ENCODE measurements around the gene LITAF.
"Not testable (repeated sequence)": the region's sequence is repeated elsewhere in the genome, so short reads cannot be mapped to it uniquely, and the experiment has no call there.

LITAF gene

GRCh38 chr16:11620243-11621003, 33.7 kb upstream of the LITAF start:
- no peak for DNase-seq

GRCh38 chr16:11619327-11619851, 32.7 kb upstream of the LITAF start:
- no peak for DNase-seq

DNA sequence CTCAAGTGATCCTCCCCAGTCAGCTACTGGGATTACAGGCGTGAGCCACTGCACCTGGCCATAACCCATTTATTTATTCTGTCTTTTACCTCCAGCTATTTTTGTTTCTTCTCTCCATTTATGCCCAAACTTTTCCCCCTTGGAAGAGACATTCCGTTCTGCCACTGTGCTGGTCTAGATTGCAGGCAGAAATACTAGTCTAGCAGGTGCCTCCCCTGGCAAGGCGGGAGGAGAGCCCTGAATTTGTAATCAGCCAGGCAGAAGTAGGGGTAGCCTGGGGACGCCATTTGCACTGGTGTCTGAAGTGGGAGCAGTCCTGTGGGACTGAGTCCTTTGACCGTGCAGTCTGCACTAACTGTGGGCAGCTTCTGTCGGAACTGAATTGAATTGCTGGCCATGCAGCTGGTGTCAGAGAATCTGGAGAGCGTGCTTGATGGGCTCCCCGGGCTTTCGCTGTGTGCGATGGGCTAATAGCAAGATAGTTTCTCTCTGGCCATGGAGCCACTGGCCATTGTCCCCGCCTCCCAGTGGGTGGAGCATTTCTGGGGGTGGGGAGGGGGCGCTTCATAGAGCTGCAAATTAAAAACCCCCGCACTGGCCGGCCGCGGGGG, 31.5 kb upstream of the LITAF start:
- DNase-seq: no peak

- no peak for DNase-seq
These were observed 29.2 kb upstream of the LITAF start for GRCh38 chr16:11615748-11616447.

- DNase-seq: no peak
These were observed 28.0 kb upstream of the LITAF start for GRCh38 chr16:11614587-11615175.

GRCh38 chr16:11613381-11614303, 26.9 kb upstream of the LITAF start:
- no peak for DNase-seq

DNA sequence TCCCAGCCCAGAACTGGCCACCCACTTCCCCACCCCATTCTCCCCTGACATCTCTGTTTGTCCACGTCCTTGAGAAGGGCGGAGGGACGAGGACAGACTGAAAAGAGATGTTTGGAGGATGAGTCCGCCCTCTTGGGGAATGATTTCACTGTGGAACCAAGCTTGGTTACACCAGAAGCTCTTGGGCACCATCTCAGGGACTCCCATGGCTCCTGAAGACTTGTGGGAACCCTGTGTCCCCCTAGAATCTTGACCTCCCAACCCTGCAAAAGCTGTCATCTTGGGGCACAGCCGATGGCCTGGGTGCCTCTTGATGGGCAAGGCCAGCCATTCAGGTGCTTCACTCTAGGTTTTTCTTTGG, 25.9 kb upstream of the LITAF start:
- DNase-seq: no peak

- DNase-seq: no peak
These were observed 25.3 kb upstream of the LITAF start for GRCh38 chr16:11611871-11612664.

- no peak for DNase-seq
These were observed 23.9 kb upstream of the LITAF start for GRCh38 chr16:11610580-11610979.

DNA sequence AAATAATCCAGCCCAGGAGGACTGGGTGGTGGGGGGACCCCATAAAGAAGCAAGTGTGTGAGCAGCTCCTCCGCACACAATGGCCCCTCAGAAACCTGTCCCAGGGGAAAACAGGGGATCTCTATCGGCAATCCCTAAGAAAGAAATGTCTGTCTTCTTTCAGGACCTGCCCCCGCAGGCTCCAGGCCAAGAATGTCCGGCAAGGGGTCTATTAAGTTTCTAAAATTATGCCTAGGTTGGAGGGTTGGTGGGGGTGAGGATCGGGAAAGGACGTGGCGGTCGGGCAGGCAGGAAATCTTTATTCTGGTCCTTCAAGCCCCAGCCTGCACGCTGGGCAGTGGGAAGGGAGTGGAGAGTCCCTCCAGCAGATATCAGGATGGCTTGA, 23.4 kb upstream of the LITAF start:
- DNase-seq: no peak

DNA sequence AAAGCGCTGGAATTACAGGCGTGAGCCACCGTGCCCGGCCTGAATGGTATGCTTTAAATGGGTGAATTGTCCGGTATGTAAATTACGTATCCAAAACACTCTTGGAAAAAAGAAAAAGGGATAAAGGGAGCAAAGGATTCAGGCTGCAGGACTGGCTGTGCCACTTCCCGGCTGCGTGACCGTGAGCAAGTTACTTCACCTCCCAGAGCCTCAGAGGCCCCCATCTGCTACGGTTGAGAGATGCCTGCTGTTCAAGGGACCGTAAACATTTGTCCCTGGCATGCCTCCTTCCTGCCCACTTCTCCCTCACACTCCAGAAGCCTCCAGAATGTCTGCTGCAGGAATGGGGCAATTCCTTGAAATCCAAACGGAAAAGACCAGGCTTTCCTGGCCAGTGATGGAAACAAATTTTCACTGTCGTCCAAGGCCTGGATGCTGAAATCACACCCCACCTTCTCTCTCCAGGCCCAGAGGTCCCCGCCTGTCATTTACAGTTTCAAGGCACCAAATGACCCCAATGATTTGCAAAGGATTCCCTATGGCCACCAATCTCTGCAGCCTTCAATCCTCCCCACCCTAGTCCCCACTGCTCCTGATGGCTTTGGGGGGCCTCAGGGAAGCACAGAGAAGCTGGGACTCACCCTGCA, 22.9 kb upstream of the LITAF start:
- DNase-seq: no peak

DNA sequence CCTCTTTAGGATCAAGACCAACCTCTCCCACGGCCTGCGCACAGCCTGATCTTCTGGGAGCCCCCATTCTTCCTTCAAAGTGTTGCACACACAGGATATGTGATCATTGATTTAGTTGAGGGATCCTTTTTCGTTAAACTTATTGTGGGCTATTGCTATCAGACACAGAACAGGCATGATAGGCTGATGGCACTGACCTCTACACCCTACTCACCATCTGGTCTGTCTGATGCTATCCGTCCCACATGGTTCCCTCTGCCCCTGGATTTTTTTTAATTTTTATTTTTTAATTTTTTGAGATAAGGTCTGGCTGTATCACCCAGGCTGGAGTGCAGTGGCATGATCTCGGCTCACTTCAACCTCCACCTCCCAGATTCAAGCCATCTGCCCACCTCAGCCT, 19.2 kb upstream of the LITAF start:
- no peak for DNase-seq

GRCh38 chr16:11605564-11605886, 18.8 kb upstream of the LITAF start:
- DNase-seq: no peak

GRCh38 chr16:11604783-11605563, 18.3 kb upstream of the LITAF start:
- no peak for DNase-seq

DNA sequence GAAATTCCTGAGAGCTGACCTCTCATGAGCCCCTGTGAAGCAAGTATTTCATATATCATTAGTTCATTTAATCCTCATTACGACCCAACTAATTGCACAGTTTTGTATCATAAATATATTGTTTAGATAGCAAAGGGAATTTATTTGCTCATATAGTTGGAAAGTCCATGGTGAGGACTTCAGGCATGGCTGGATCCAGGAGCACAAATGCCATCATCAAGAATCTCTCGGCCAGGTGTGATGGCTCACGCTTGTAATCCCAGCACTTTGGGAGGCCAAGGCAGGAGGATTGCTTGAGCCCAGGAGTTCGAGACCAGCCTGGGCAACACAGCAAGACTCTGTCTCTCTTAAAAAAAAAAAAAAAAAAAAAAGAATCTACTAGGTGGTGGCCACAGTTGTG, 17.6 kb upstream of the LITAF start:
- DNase-seq: not testable (repeated sequence)

DNA sequence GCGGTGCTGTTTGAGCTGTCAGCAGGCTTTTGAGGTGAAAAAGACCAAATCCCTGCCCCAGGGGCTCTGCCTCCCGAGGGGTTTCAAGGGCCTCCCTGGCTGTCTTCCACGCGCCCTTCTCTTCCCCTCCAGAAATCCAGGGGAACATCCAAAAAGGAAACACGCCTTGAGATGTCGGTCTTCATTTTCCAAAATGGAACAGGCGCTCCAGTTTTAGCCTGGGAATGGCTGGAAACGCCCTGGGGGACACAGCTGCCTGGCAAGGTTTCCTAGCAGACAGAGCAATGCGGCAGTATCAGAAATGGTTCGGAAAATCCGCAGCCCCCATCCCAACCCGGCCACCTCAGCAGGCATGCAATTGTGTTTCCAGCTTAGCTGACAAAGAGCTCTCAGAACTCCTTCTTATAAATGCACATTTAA, 16.6 kb upstream of the LITAF start:
- no peak for DNase-seq

- no peak for DNase-seq
These were observed 15.6 kb upstream of the LITAF start for GRCh38 chr16:11602321-11602720.

- no peak for DNase-seq
These were observed 15.2 kb upstream of the LITAF start for GRCh38 chr16:11601911-11602310.

- no peak for DNase-seq
These were observed 14.7 kb upstream of the LITAF start for GRCh38 chr16:11601425-11601824.

DNA sequence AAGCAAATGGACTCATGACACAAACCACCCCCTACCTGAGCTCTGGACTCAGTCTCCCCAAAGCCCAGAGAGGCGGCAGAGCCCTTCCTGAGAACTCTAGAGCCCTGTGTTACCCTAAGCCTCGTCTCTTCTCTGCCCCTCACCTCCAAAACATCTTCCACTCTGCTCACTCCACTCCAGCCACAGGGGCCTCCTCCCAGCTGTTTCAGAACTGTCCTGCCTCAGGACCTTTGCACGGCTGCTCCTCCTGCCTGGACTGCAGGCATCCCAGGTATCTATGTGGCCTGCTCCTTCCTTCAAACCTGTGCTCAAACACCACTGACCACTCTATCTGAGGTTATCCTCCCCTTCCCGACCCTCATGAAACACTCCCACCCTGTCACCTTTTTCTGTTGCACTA, 12.9 kb upstream of the LITAF start:
- no peak for DNase-seq

All from NCI-H82 (cell line).